Trophoblast cell (in vitro differentiated cells and primary cell): ENCODE results near the gene ZC3H18.

ENCODE experiments used
- DNase-seq, 2 donors: peaks; one replicate each; pipeline ENCODE4 v3.0.0-alpha.2; 2016
- H2AFZ ChIP-seq: 2 replicates; pipeline ENCODE4 v1.6.1; 2013; ENCODE audit warnings: low read length, moderate library complexity, mild to moderate bottlenecking; ENCODE audit not compliant: insufficient read depth, poor library complexity
- H2AK5ac ChIP-seq: 2 replicates; pipeline ENCODE4 v1.6.1; 2013; ENCODE audit warnings: mild to moderate bottlenecking, low read length
- H2BK120ac ChIP-seq: 2 replicates; pipeline ENCODE4 v1.6.1; 2013; ENCODE audit warnings: low read length, mild to moderate bottlenecking, moderate library complexity; ENCODE audit not compliant: insufficient read depth, poor library complexity
- H2BK12ac ChIP-seq: 2 replicates; pipeline ENCODE4 v1.6.1; 2013; ENCODE audit warnings: mild to moderate bottlenecking, low read length, moderate library complexity
- H2BK5ac ChIP-seq: 2 replicates; pipeline ENCODE4 v1.6.1; 2013; ENCODE audit warnings: low read length, low read depth, moderate library complexity, mild to moderate bottlenecking; ENCODE audit not compliant: poor library complexity
- H3K14ac ChIP-seq: 2 replicates; pipeline ENCODE4 v1.6.1; 2013; ENCODE audit warnings: mild to moderate bottlenecking, low read length
- H3K18ac ChIP-seq: 2 replicates; pipeline ENCODE4 v1.6.1; 2013; ENCODE audit warnings: mild to moderate bottlenecking, low read length
- H3K23ac ChIP-seq: 2 replicates; pipeline ENCODE4 v1.6.1; 2013; ENCODE audit warnings: low read length
- H3K27ac ChIP-seq: 2 replicates; pipeline ENCODE4 v1.5.1; 2013; ENCODE audit warnings: low read depth, mild to moderate bottlenecking, inconsistent platforms, low read length, moderate library complexity
- H3K27me3 ChIP-seq: 2 replicates; pipeline ENCODE4 v1.6.1; 2013; ENCODE audit warnings: inconsistent platforms, mild to moderate bottlenecking, low read length, moderate library complexity; ENCODE audit not compliant: insufficient read depth
- H3K36me3 ChIP-seq, 2 experiments: 1 replicate in 1 of 2; 2 replicates in 1 of 2; pipeline ENCODE4 v1.6.1; 2013; ENCODE audit warnings: low read length in 2 of 2, mild to moderate bottlenecking in 2 of 2, moderate library complexity in 1 of 2; ENCODE audit not compliant: insufficient read depth in 2 of 2, control insufficient read depth in 1 of 2
- H3K4ac ChIP-seq: 2 replicates; pipeline ENCODE4 v1.6.1; 2013; ENCODE audit warnings: low read depth, mild to moderate bottlenecking, low read length, moderate library complexity
- H3K4me1 ChIP-seq, 2 experiments: 1 replicate in 1 of 2; 2 replicates in 1 of 2; pipeline ENCODE4 v1.6.1; 2013; ENCODE audit warnings: low read length in 2 of 2, mild to moderate bottlenecking in 2 of 2, moderate library complexity in 1 of 2; ENCODE audit not compliant: insufficient read depth in 2 of 2, control insufficient read depth in 1 of 2
- H3K4me2 ChIP-seq: 2 replicates; pipeline ENCODE4 v1.6.1; 2013; ENCODE audit warnings: inconsistent platforms, mild to moderate bottlenecking, low read length, moderate library complexity
- H3K4me3 ChIP-seq: 2 replicates; pipeline ENCODE4 v1.5.1; 2013; ENCODE audit warnings: mild to moderate bottlenecking, low read depth, low read length, inconsistent platforms
- H3K79me1 ChIP-seq: one replicate; pipeline ENCODE4 v1.6.1; 2013; ENCODE audit warnings: low read length
- H3K79me2 ChIP-seq: 2 replicates; pipeline ENCODE4 v1.6.1; 2013; ENCODE audit warnings: low read length, mild to moderate bottlenecking; ENCODE audit not compliant: control insufficient read depth, insufficient read depth, poor library complexity
- H3K9ac ChIP-seq: 2 replicates; pipeline ENCODE4 v1.6.1; 2013; ENCODE audit warnings: mild to moderate bottlenecking, low read length
- H3K9me3 ChIP-seq: 2 replicates; pipeline ENCODE4 v1.6.1; 2013; ENCODE audit warnings: low read depth, mild to moderate bottlenecking, control low read depth, inconsistent platforms, low read length; ENCODE audit not compliant: insufficient read depth
- H4K12ac ChIP-seq: 2 replicates; pipeline ENCODE4 v1.6.1; 2013; ENCODE audit warnings: low read depth, mild to moderate bottlenecking, low read length, moderate library complexity
- H4K8ac ChIP-seq: 2 replicates; pipeline ENCODE4 v1.6.1; 2013; ENCODE audit warnings: low read depth, mild to moderate bottlenecking, low read length, moderate library complexity
- H4K91ac ChIP-seq: one replicate; pipeline ENCODE4 v1.6.1; 2013; ENCODE audit warnings: low read depth, mild to moderate bottlenecking, low read length, moderate library complexity
- WGBS: extraction: QIAGEN DNeasy Blood & Tissue Kit; methylation state at CpG from one replicate; pipeline ENCODE4 v1.1.7; 2013; ENCODE audit warnings: missing lambda C conversion rate; ENCODE audit not compliant: insufficient read length, insufficient coverage; ENCODE audit errors: extremely low coverage; 5-methylcytosine and 5-hydroxymethylcytosine counted together

Gene ZC3H18

GRCh38 chr16:88645941-88646340 lies 75.7 kb downstream of the ZC3H18 start:
- Histone ChIP-seq H3K14ac (no peak overlapping the region), H3K79me1 (peaks cover 10% of the 10 kb centered on the region), H2BK12ac (no peak overlapping the region), H3K4me2 (no peak overlapping the region), H3K27ac (no peak overlapping the region), H2AFZ (no peak overlapping the region), H4K8ac (no peak overlapping the region), H4K12ac (peak overlapping the region; percentile 9), H4K91ac (no peak overlapping the region), H3K4ac (no peak overlapping the region), H3K36me3 (peaks cover 30 to 31% of the 10 kb centered on the region in 2 experiments), H2BK5ac (no peak overlapping the region), H3K9me3 (no peaks in the 10 kb centered on the region), H3K79me2 (peaks cover 9% of the 10 kb centered on the region), H3K4me1 (peaks cover 7 to 8% of the 10 kb centered on the region in 2 experiments), H3K9ac (no peak overlapping the region), H3K4me3 (no peak overlapping the region), H2AK5ac (no peak overlapping the region), H3K18ac (no peak overlapping the region), H2BK120ac (no peak overlapping the region), H3K23ac (no peak overlapping the region), H3K27me3 (no peaks in the 10 kb centered on the region)
- no peak for DNase-seq
- WGBS, result no CpG with 5 or more reads among the region's 23 CpGs

DNA sequence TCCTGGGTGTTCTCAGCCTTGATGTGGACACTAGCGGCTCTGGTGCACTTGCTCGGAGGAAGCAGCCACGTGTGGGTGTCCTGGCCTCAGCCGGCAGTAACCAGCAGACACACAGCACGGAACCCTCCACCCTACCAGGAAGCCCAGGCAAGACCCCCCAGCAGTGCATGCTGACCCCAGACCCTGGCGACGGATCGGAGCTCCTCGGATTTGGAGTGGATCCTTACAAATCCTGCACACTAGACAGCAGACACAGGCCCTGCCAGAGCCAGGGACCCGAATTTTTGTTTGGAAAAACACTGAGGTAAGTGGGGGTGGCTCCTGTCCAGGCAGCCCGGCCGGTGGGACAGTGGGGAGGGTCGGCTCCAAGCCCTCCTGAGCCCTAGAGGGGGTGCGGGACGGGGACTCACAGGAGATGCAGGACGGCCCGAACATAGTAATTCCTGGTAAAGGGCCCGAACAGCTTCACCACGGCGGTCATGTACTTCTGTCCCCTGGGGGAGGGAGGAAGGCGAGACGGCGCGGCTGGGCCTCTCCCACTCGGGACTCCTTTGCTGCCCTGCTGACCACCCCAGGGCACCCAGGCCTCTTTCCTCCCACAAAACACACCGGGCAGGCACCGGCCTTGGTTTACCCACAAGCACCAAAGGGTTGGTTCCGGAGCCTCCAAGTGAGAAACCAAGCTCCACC lies 76.3 kb downstream of the ZC3H18 start:
- no CpG with 5 or more reads among the region's 28 CpGs for WGBS
- Histone ChIP-seq H2AK5ac (no peak overlapping the region), H3K4me3 (no peak overlapping the region), H3K36me3 (peaks cover 30 to 34% of the 10 kb centered on the region in 2 experiments), H4K12ac (no peak overlapping the region), H2AFZ (no peak overlapping the region), H3K4me2 (no peak overlapping the region), H3K27me3 (no peaks in the 10 kb centered on the region), H3K9me3 (no peaks in the 10 kb centered on the region), H3K14ac (no peak overlapping the region), H3K79me2 (peaks cover 11% of the 10 kb centered on the region), H3K9ac (no peak overlapping the region), H3K79me1 (peaks cover 10% of the 10 kb centered on the region), H2BK12ac (no peak overlapping the region), H3K27ac (no peak overlapping the region), H3K4ac (no peak overlapping the region), H2BK5ac (no peak overlapping the region), H3K18ac (no peak overlapping the region), H2BK120ac (no peak overlapping the region), H4K8ac (no peak overlapping the region), H3K23ac (no peak overlapping the region), H3K4me1 (peaks cover 12% of the 10 kb centered on the region in 2 experiments), H4K91ac (no peak overlapping the region)
- DNase-seq, result no peak

GRCh38 chr16:88647178-88648070 lies 77.2 kb downstream of the ZC3H18 start:
- no peak for DNase-seq
- no peak overlapping the region for H3K4ac ChIP-seq
- H3K9me3 ChIP-seq, result no peaks in the 10 kb centered on the region
- H3K27ac ChIP-seq, result no peak overlapping the region
- peaks cover 11% of the 10 kb centered on the region for H3K79me2 ChIP-seq
- H3K9ac ChIP-seq, result no peak overlapping the region
- H3K4me2 ChIP-seq, result no peak overlapping the region
- peaks cover 16 to 18% of the 10 kb centered on the region in 2 experiments for H3K4me1 ChIP-seq
- no peak overlapping the region for H2BK12ac ChIP-seq
- H3K27me3 ChIP-seq, result no peaks in the 10 kb centered on the region
- no peak overlapping the region for H3K18ac ChIP-seq
- H2AFZ ChIP-seq, result no peak overlapping the region
- no peak overlapping the region for H4K12ac ChIP-seq
- no peak overlapping the region for H2BK120ac ChIP-seq
- peaks cover 10% of the 10 kb centered on the region for H3K79me1 ChIP-seq
- no peak overlapping the region for H3K14ac ChIP-seq
- no CpG with 5 or more reads among the region's 22 CpGs for WGBS
- H3K36me3 ChIP-seq, result peaks cover 38 to 43% of the 10 kb centered on the region in 2 experiments
- no peak overlapping the region for H4K91ac ChIP-seq
- H4K8ac ChIP-seq, result no peak overlapping the region
- H2BK5ac ChIP-seq, result no peak overlapping the region
- H3K4me3 ChIP-seq, result no peak overlapping the region
- no peak overlapping the region for H2AK5ac ChIP-seq
- H3K23ac ChIP-seq, result no peak overlapping the region

- no peak overlapping the region for H2AFZ ChIP-seq
- peaks cover 16 to 18% of the 10 kb centered on the region in 2 experiments for H3K4me1 ChIP-seq
- H3K23ac ChIP-seq, result no peak overlapping the region
- no peak overlapping the region for H3K4me3 ChIP-seq
- H3K36me3 ChIP-seq, result peaks cover 48 to 49% of the 10 kb centered on the region in 2 experiments
- H2BK120ac ChIP-seq, result no peak overlapping the region
- H3K9ac ChIP-seq, result no peak overlapping the region
- no peak overlapping the region for H2AK5ac ChIP-seq
- DNase-seq, result no peak
- H4K8ac ChIP-seq, result no peak overlapping the region
- H3K27ac ChIP-seq, result no peak overlapping the region
- H3K4ac ChIP-seq, result peak overlapping the region; percentile 22
- H3K14ac ChIP-seq, result peak overlapping the region; percentile 10
- H3K9me3 ChIP-seq, result no peaks in the 10 kb centered on the region
- H3K27me3 ChIP-seq, result no peaks in the 10 kb centered on the region
- peaks cover 11% of the 10 kb centered on the region for H3K79me2 ChIP-seq
- no peak overlapping the region for H4K12ac ChIP-seq
- no CpG with 5 or more reads among the region's 20 CpGs for WGBS
- H3K18ac ChIP-seq, result peak overlapping the region; percentile 22
- peak overlapping the region; percentile 86 for H4K91ac ChIP-seq
- H3K79me1 ChIP-seq, result peaks cover 10% of the 10 kb centered on the region
- peak overlapping the region; percentile 82 for H3K4me2 ChIP-seq
- H2BK12ac ChIP-seq, result no peak overlapping the region
- no peak overlapping the region for H2BK5ac ChIP-seq
These were observed 79.2 kb downstream of the ZC3H18 start for GRCh38 chr16:88649195-88649923.
